Posterior vena cava (tissue), 2 donors: ENCODE measurements around the gene ADCYAP1R1. TPM values are rescaled to one million over a fixed set of nuclear protein-coding genes. Genes with fewer than 3 reads are reported as not detected.

Experiments
- DNase-seq: peaks from one replicate; pipeline ENCODE4 v3.0.0-alpha.2; 2020; ENCODE audit warnings: low spot score
- intact Hi-C, 2 donors: fragments of 100-400 bp; cut with DNase I; formaldehyde crosslinking; loops; one replicate each; pipeline versions ENCODE4 v1.14.1 to v1.14.2; 2022 to 2023
- total RNA-seq, 2 donors: library from RNA; stranded (reverse); fragmentation: NEBNext Ultra II Directional; extraction: Animal tissue kit (Norgen Biotek cat#: 25700); gene quantifications; one replicate each; pipeline ENCODE4 v1.2.1, GENCODE V29; 2021
- donor health status: DM: yes; HTN: yes; CAD: no.
- donor health status: DM: yes; HTN: yes; CAD: no.

The ADCYAP1R1 gene
- total RNA-seq, 2 donors from 2014 or later, result 1.8 to 4.3 TPM

DNA sequence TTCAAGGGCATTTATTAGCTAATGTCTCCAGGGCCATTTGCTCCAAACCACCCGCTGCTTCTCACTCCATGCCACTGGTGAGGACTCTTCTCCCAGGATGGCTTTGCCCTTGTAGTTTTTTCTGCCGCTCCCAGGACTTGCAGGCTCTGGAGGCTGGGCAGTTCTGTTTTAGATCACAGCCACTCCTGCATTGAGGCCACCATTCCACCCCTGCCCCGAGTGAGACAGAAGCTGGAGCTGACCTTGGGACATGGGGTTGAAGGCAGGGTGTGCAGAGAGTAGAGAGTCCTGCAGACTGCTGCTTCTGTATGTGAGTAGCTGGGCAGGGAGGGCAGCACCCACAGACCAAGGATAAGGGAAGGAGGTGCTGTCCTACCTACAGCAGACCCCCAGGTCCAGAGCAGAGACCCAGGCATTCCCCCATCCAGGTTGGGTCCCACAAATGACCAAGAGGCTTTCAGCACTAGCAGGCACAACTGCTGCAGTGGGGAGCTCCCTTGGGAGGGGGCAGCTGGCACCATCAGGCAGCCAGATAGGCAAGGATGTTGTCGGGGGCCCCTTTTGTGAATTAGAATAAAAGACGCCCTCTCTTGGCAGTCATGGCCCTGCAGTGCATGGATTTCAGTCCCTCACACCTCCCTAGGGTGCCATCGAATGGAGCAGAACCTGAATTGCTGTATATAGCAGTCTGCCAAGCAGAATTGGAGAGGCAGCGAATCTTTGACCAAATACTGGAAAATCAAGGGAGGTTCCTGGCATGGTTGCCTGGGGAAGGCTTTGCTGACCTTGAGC lies 22.7 kb upstream of the ADCYAP1R1 start:
- no peak for DNase-seq
- intact Hi-C loops, result no loop called here

DNA sequence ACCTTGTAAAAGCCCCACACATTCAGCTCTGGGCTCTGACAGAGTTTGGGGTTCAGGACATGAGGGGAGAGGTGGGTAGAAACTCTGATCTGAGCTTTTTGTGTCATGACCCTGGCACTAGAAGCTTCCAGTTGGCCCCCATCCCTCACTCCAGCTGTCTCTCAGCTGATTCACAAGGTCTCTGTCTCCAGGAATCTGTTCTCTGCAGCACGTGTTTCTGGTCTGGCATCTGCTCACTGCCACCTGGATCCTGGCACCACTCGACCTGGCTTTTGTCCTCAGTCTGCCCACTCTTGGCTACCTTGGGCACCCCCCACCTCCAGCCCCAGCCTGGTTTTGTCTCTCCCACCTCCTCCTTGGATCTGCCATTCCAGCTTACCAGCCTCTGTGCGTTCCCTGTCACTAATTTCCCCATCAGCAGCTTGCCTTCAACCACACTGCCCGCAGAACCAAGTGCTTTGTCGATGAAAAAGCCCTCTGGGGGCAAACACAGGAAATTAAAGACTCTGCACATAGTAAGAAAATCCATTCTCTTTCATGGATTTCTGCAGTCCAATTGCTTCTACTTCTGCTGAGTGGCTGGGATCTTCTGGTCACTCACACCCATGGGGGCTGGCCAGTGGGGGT lies 18.3 kb upstream of the ADCYAP1R1 start:
- no peak for DNase-seq
- intact Hi-C loops, result no loop called here

DNA sequence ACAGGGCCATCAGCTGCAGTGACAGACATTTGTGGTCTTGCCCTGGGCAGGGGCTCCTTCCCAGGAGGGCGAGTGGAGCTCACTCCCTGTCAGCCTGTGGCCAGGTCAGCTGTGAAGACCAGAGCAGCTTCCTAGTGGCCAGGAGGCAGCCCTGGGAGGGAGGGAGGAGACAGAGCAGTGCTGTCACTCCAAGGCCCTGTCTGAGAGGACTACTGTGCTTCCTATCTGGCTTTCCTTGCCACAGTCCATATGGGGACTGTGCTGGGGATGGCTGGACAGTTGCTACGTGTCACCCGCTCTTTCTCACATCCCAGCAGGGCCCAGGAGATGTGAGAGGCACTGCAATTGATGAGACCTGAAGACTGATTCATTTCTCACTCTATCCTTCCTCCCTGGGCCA lies 15.2 kb upstream of the ADCYAP1R1 start:
- no peak for DNase-seq
- intact Hi-C loops, result no loop called here

- intact Hi-C loops, result loop anchor here in 1 of 2 donors (1.0 kb wide), 1 partner anchor 24 kb away; no protein-coding TSS in a partner anchor
- DNase-seq, result no peak
These were observed 9.0 kb upstream of the ADCYAP1R1 start for GRCh38 chr7:31043051-31043471.

DNA sequence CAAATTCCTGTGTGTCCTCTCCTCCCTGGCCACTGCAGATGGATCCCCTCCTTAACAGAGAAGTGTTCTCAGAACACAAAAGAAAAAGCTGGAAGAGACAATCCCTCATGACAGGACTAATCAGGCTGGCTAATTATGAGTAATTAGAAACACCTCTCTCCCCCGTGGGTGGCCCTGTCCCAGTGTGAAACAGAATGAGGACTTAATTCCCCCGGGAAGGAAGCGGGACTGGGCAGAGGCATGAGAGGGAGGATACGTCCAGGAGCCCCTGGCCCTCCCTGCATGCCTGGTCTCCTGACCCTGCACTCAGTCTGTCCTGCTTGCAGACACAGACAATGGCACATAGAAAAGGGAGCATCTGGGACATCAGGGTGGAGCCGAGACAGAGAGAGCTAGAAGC lies 7.6 kb upstream of the ADCYAP1R1 start:
- DNase-seq, result no peak
- intact Hi-C loops, result no loop called here

GRCh38 chr7:31046723-31047122 lies 5.4 kb upstream of the ADCYAP1R1 start:
- no peak for DNase-seq
- intact Hi-C loops, result loop anchor here in 1 of 2 donors (1.0 kb wide), 1 partner anchor 47 kb away; no protein-coding TSS in a partner anchor

DNA sequence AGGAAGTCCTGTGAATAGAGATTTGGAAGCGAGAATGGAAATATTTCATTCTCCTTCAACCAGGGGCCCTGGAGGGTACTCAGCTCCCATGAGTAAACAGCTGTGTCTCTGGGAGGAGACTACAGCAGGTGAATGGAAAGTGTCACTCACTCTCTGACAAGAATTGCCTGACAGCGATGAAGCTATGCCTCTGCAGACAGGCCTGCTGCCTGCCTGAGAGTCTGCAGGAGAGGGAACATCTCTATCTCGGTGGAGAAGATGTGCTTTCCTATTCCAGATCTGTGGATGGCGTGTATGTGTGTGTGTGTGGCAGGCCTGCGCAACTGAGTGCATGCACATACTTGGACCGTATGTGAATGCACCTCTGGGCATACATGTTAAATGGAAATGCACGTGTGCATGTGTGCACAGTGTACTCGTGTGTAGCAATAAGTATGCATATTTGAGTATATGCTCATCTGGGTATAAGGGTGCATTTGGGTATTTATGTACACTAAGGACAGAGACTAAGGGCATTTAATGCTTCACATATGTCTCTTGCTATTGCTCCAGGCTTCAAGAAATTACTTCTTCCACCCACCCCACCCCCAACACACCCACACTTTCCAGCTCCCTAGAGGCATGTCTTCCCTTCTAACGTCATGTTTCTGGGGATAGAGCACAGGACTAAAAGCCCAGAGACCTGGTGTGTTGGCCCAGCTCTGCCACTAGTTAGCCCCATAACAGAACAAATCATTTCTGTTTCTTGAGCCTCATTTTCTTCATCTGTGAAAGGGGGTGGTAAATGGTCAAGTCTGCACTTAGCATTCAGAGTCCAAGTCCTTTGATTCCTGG lies 4.6 kb upstream of the ADCYAP1R1 start:
- no peak for DNase-seq

GRCh38 chr7:31049005-31049765 lies 2.9 kb upstream of the ADCYAP1R1 start:
- no peak for DNase-seq
- intact Hi-C loops, result no loop called here

More for the DNA sequence above, 4.6 kb upstream of the ADCYAP1R1 start:
- intact Hi-C loops, result no loop called here

DNA sequence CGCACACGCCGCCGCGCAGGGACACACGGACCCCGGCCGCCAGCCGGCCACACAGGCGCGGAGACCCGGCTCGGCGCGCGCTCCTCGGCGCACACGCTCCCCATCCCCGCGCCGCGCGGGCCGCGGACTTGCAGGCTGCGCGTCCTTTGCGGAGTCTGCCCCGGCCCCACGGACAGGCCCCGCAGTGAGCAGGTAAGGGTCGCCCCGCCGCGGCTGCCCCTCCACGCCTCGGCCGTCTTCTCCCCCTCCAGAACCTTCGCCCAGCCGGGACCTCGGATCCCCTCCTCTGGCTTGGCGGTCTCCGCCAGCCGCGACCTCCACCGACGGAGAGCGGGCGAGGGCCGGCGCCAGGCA lies 356 bp downstream of the ADCYAP1R1 start:
- no peak for DNase-seq
- intact Hi-C loops, result no loop called here

DNA sequence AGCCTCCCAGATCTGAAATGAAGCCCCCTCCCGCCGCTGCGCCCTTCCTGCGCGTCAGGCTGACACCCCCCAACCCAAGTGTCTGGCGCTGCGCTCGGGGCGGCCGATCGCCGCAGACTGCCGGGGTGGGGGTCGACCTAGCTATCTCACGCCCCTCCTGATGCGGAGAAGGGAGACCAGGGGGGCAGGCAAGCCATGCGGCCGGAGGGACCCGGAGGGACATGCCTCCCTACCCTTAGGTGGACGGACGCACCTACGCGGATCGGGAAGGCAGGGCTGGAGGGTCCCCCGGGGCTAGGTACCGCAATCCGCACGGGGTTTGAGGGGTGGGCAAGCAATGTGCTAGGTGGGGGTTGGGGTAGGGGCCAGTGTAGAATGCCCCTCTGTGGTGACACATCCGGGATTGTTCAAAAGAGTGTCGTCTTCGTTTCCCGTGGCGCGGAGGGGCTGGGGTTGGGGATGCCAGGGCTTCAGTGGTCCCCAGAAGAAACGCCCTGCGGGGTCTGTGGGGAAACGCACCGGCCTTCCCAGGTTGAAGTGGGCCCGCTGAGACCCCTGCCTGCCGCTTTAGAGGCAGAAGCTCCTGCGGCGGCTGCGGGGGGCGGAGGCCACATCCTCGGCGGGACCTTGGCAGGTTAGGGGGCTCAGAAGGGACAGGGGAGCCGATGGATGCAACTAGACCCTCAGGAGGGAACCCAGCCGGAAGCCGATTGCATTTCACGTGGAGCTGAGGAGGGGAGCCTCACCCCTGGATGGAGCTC lies 913 bp downstream of the ADCYAP1R1 start:
- no peak for DNase-seq
- intact Hi-C loops, result no loop called here

- DNase-seq, result no peak
- intact Hi-C loops, result no loop called here
These were observed 1.9 kb downstream of the ADCYAP1R1 start for GRCh38 chr7:31053986-31054385.

GRCh38 chr7:31054608-31055278 lies 2.6 kb downstream of the ADCYAP1R1 start:
- intact Hi-C loops, result no loop called here
- DNase-seq, result no peak

DNA sequence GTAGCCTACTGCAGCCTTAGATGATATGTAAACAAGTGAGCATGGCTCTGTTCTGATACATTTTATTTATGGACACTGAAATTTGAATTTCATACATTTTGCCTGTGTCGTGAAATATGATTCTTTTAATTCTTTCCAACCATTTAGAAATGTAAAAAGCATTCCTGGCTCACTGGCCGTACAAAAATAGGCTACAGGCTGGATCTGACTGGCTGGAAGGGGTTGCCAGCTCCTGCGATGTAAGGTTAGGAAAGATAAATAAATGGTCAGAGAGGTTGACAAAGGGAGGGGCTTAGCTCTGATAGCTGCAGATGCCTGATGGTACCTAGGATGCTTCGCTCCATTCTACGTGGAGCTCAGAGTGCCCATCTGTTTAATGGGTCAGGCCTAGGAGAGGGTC lies 3.4 kb downstream of the ADCYAP1R1 start:
- intact Hi-C loops, result no loop called here
- DNase-seq, result no peak

GRCh38 chr7:31056775-31057346 lies 4.8 kb downstream of the ADCYAP1R1 start:
- DNase-seq, result no peak
- intact Hi-C loops, result no loop called here

DNA sequence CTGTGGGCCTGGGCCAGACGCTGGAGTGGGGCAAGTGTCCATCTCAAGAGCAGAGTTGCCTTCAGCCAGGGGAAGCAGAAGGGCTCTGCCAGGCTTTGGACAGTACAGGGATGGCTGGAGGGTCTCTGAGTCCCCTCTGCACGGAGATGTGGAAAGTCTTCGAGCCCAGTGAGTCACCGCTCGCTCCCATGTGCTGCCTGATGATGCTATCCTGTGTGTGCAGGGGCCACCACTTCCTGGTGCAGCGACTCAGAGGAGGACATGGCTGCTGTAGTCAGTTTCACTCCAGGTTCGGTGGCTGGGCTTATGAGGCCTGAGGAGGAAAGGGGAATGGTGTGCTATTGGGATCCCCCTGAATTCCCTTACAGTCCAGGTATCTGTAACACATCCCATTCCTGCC lies 6.0 kb downstream of the ADCYAP1R1 start:
- no peak for DNase-seq
- intact Hi-C loops, result no loop called here

DNA sequence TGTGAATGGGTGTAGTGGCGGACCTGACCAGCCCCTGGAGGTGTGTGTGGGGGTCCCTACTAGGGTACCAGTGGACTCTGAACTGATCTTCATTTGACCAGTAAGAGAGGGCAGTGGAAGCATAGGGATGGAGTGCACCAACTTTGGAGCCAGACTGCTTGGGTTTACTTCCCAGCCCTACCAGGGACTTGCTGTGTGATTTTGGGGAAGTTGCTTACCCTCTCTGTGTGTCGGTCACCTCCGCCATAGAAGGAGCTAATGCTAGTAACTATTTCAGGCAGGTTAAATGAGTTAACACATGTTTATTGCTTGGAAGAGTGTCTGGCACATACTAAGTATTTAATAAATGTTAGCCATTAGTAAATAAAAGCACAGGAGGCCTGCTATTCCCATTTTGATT lies 6.6 kb downstream of the ADCYAP1R1 start:
- no peak for DNase-seq

DNA sequence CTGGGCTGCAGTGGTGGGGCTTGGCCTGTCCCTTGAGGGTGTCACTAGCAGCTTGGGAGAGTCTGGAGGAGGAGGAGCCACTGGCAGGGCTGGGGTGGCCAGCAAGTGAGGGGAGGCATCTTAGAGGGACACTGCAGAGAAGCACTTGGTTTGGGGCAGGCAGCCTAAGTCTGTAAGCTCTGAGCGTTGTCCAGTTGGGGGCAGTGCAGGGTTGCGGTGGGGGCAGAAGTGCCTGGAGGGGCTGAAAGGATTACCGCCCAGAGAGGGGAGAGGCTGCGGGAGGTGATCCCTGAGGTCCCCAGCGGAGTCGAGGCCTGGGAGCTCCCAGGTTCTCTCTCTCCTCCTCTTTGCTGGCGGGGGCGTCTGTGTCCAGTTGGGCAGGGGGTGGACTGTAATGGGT lies 7.4 kb downstream of the ADCYAP1R1 start:
- no peak for DNase-seq
- intact Hi-C loops, result no loop called here

More for the DNA sequence above, 6.6 kb downstream of the ADCYAP1R1 start:
- intact Hi-C loops, result no loop called here

- DNase-seq, result no peak
- intact Hi-C loops, result no loop called here
These were observed 9.1 kb downstream of the ADCYAP1R1 start for GRCh38 chr7:31061185-31061584.
